Urinary bladder (tissue), 4 donors: ENCODE data around the gene RPL22. TPM values are rescaled to one million over a fixed set of nuclear protein-coding genes. Genes with fewer than 3 reads are reported as not detected.

ENCODE experiments used
- DNase-seq: peaks from one replicate; pipeline ENCODE4 v3.0.0-alpha.2; 2015; ENCODE audit errors: extremely low spot score
- H3K27ac ChIP-seq: one replicate; pipeline ENCODE4 v1.5.1; 2013; ENCODE audit warnings: low read depth, mild to moderate bottlenecking, moderate library complexity
- H3K36me3 ChIP-seq: one replicate; pipeline ENCODE4 v1.6.1; 2013; ENCODE audit warnings: mild to moderate bottlenecking, moderate library complexity; ENCODE audit not compliant: insufficient read depth
- H3K4me1 ChIP-seq: one replicate; pipeline ENCODE4 v1.6.1; 2013; ENCODE audit warnings: mild to moderate bottlenecking, moderate library complexity; ENCODE audit not compliant: insufficient read depth
- H3K4me3 ChIP-seq: one replicate; pipeline ENCODE4 v1.5.1; 2013; ENCODE audit warnings: low read depth, low read length
- WGBS: extraction: QIAGEN DNeasy Blood & Tissue Kit; methylation state at CpG from one replicate; pipeline ENCODE4 v1.1.7; 2013; 5-methylcytosine and 5-hydroxymethylcytosine counted together
- polyA plus RNA-seq: library from polyadenylated mRNA; stranded (reverse); fragments of 200-250 nt; gene quantifications from one replicate; pipeline ENCODE4 v1.2.3, GENCODE V29; 2013
- total RNA-seq: library from RNA; depleted of rRNA; stranded (reverse); fragments of >200 nt; gene quantifications from one replicate; pipeline ENCODE4 v1.2.3, GENCODE V29; 2014
- donor health status: healthy with polysubstance abuse.
- donor health status: healthy.

Gene RPL22
- total and polyA plus RNA-seq, 2 donors = 229 to 509 TPM

DNA sequence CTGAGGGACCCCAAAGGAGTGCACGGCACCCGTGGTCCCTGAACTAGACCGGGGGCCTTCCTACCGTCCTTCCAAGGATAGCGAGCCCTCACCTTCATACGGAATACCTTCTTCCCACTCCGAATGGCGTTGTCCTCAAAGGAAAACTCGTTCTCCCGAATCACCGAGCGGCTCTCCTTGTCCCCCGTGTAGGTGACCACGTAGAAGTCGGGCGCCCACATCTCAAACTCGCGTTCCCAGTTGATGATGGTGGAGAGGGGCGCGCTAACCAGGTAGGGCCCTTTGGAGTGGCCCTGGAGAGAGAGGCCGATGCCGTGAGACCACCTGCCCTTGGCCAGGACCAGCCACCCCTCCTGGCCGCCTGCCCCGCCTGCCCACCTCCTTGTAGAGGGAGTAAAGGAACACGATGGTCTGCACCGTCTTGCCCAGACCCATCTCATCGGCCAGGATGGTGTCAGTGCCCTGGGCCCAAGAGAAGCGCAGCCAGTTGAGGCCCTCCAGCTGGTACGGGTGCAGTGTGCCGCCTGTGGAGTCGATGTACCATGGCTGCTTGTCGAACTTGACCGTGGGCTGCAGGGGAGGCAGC lies 57.3 kb downstream of the RPL22 start:
- no peak for DNase-seq
- no peak overlapping the region for H3K4me3 ChIP-seq
- H3K4me1 ChIP-seq = no peaks in the 10 kb centered on the region
- 94% methylated on average over 33 of the region's 33 CpGs for WGBS
- H3K27ac ChIP-seq = no peak overlapping the region
- H3K36me3 ChIP-seq = no peaks in the 10 kb centered on the region

DNA sequence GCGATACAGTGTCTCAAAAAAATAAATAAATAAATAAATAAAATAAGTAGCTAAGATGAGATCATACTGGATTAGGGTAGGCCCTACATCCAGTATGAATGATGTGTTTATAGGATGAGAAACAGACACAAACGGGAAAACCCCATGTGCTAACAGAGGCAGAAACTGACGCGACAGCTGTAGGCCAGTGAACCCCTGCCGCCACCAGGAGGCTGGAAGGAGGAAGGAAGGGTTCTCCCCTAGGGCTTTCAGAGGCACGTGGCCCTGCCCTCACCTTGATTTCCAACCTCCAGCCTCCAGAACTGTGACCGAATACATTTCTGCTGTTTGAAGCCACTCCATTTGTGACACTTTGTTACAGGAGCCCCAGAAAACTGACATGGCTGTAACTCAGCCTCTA lies 57.8 kb downstream of the RPL22 start:
- no peaks in the 10 kb centered on the region for H3K4me1 ChIP-seq
- H3K4me3 ChIP-seq = no peak overlapping the region
- 38% methylated on average over 7 of the region's 7 CpGs for WGBS
- no peak overlapping the region for H3K27ac ChIP-seq
- DNase-seq = no peak
- H3K36me3 ChIP-seq = no peaks in the 10 kb centered on the region

DNA sequence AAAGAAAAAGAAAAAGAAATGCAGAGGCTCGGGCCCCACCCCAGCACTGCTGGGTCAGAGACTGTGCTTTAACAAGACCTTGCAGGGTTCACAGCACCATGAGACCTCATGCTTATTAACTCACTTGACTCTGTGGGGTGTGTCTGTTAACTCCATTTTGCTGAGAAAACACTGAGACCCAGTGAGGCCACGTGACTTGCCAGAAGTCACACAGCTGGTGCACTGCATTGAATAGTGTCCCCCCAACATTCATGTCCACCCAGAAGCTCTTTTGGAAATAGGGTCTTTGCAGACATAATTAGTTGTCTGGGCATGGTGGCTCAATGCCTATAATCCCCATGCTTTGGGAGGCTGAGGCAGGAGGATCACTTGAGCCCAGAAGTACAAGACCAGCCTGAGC lies 59.0 kb downstream of the RPL22 start:
- H3K4me1 ChIP-seq = no peaks in the 10 kb centered on the region
- no peaks in the 10 kb centered on the region for H3K36me3 ChIP-seq
- WGBS = 95% methylated on average over 2 of the region's 2 CpGs
- H3K4me3 ChIP-seq = no peak overlapping the region
- no peak overlapping the region for H3K27ac ChIP-seq
- DNase-seq = no peak

DNA sequence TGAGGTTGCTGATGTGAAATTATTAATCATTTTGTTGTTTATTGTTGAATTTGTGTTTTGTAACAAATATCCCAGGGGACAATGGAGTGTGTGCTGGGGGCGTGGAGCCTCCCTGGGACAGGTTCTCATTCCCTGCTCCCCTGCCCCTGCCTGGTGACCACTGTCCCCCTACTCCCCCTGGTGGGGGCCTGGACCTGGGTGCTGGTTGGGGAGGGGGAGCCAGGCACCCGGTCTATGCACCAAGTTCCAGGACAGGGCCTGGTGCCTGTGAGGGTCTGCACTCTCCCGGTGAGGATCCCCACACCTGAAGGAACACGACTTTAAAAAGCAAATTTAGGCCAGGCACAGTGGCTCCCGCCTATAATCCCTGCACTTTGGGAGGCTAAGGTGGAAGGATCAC lies 61.6 kb downstream of the RPL22 start:
- 70% methylated on average over 5 of the region's 5 CpGs for WGBS
- Histone ChIP-seq H3K36me3 (no peaks in the 10 kb centered on the region), H3K27ac (no peak overlapping the region), H3K4me1 (no peaks in the 10 kb centered on the region), H3K4me3 (no peak overlapping the region)
- no peak for DNase-seq

DNA sequence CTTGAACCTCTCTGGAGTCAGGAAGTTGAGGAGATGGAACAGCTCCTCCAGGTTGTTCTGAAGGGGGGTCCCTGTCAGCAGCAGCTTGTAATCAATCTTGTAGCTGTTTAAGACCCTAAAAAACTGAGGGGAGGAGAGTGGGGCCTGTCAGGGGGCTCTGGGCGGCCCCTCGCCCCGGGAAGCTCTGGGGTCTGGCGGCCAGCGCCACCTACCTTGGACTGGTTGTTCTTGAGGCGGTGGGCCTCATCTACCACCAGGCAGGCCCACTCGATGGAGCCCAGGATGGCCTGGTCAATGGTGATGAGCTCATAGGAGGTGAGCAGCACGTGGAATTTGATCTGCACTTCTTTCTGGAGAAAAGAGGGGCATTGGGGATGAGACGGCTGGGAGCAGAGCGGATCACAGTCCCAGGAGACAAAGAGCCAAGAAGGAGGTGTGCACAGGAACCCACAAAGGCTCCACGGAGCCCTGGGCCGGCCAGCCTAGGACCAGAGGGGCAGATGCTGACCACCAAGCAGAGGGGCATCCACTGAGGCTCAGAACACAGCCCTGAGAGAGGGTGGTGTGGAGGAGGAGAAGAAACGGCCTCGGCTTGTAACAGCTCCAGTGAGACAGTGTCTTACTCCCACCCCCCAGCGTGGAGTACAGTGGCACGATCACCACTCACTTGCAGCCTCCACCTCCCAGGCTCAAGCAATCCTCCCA lies 62.7 kb downstream of the RPL22 start:
- Histone ChIP-seq H3K4me1 (no peaks in the 10 kb centered on the region), H3K36me3 (no peaks in the 10 kb centered on the region), H3K4me3 (no peak overlapping the region), H3K27ac (no peak overlapping the region)
- 81% methylated on average over 16 of the region's 16 CpGs for WGBS
- no peak for DNase-seq

Other genes with a start within 250 kb of the RPL22 start
- 6.8 TPM for gene NPHP4, start 207.2 kb downstream of the RPL22 start, total RNA-seq
- 5.1 TPM for gene NPHP4, start 207.2 kb downstream of the RPL22 start, polyA plus RNA-seq
- gene KCNAB2, start 153.7 kb downstream of the RPL22 start, total RNA-seq = 3.8 TPM
- 13.0 TPM for gene KCNAB2, start 153.7 kb downstream of the RPL22 start, polyA plus RNA-seq
- 0.53 TPM for gene CHD5, start 19.3 kb downstream of the RPL22 start, total RNA-seq
- 1.6 TPM for gene CHD5, start 19.3 kb downstream of the RPL22 start, polyA plus RNA-seq
- gene RNF207, start 6.5 kb upstream of the RPL22 start, total RNA-seq = 12.8 TPM
- 14.1 TPM for gene RNF207, start 6.5 kb upstream of the RPL22 start, polyA plus RNA-seq
- gene ICMT, start 36.4 kb upstream of the RPL22 start, total RNA-seq = 61.6 TPM
- gene ICMT, start 36.4 kb upstream of the RPL22 start, polyA plus RNA-seq = 46.3 TPM
- not detected for gene HES3, start 44.6 kb upstream of the RPL22 start, total RNA-seq
- not detected for gene HES3, start 44.6 kb upstream of the RPL22 start, polyA plus RNA-seq
- gene GPR153, start 61.5 kb upstream of the RPL22 start, total RNA-seq = 12.2 TPM
- gene GPR153, start 61.5 kb upstream of the RPL22 start, polyA plus RNA-seq = 12.9 TPM
- gene ACOT7, start 194.2 kb upstream of the RPL22 start, total RNA-seq = 6.9 TPM
- 36.8 TPM for gene ACOT7, start 194.2 kb upstream of the RPL22 start, polyA plus RNA-seq
- gene HES2, start 220.3 kb upstream of the RPL22 start, total RNA-seq = 0.53 TPM
- 0.03 TPM for gene HES2, start 220.3 kb upstream of the RPL22 start, polyA plus RNA-seq
- 0.58 TPM for gene ESPN, start 225.2 kb upstream of the RPL22 start, total RNA-seq
- gene ESPN, start 225.2 kb upstream of the RPL22 start, polyA plus RNA-seq = 0.53 TPM